IMR-90 (cell line): ENCODE measurements around the gene SIGLEC14. TPM values are rescaled to one million over a fixed set of nuclear protein-coding genes. Genes with fewer than 3 reads are reported as not detected.

Experiments used
- ATAC-seq: fragments of 200-7000 bp; cut with Tn5 transposase; 2 replicates; pipeline ENCODE4 v1.9.1; 2020; ENCODE audit warnings: low read depth, mild to moderate bottlenecking, moderate library complexity
- BruUV-seq: library from RNA; stranded (reverse); fragments of 400-500 nt; replicated peaks from 2 replicates; lab custom pipeline; 2021; lab: Mats Ljungman, UMichigan
- CTCF ChIA-PET: fragments of 300-600 bp; formaldehyde crosslinking; extraction: SDS; loops from one replicate; lab custom pipeline; 2021; ENCODE audit warnings: antibody characterized with exemption; lab: Yijun Ruan, JAX
- POLR2A ChIA-PET: fragments of 300-600 bp; sonication (Branson Sonifier 250); formaldehyde crosslinking; loops from one replicate; lab custom pipeline; 2022; ENCODE audit warnings: antibody characterized with exemption; ENCODE audit not compliant: unreplicated experiment; lab: Charles Lee
- DNase-seq: peaks from one replicate; pipeline ENCODE4 v3.0.0; 2013
- H2AFZ ChIP-seq: replicated peaks from 2 replicates; pipeline ENCODE3; 2013; ENCODE audit warnings: low read length, mild to moderate bottlenecking; ENCODE audit not compliant: poor library complexity
- H2AK5ac ChIP-seq: 2 replicates; pipeline ENCODE4 v1.6.1; 2013; ENCODE audit warnings: low read depth, low read length, inconsistent platforms
- H2AK9ac ChIP-seq: replicated peaks from 2 replicates; pipeline ENCODE3; 2013; ENCODE audit warnings: mild to moderate bottlenecking, low read depth, low read length, moderate library complexity; ENCODE audit not compliant: poor library complexity
- H2BK120ac ChIP-seq: 2 replicates; pipeline ENCODE4 v1.6.1; 2013; ENCODE audit warnings: low read depth, low read length, inconsistent platforms
- H2BK15ac ChIP-seq: 3 replicates; pipeline ENCODE4 v1.6.1; 2013; ENCODE audit warnings: low read depth, low read length, inconsistent platforms
- H2BK20ac ChIP-seq: 2 replicates; pipeline ENCODE4 v1.6.1; 2013; ENCODE audit warnings: low read depth, mild to moderate bottlenecking, inconsistent platforms, low read length, moderate library complexity
- H2BK5ac ChIP-seq: 2 replicates; pipeline ENCODE4 v1.6.1; 2013; ENCODE audit warnings: mild to moderate bottlenecking, low read depth, low read length, inconsistent platforms; ENCODE audit not compliant: poor library complexity, severe bottlenecking
- H3K14ac ChIP-seq: replicated peaks from 2 replicates; pipeline ENCODE4 v1.6.1; 2013; ENCODE audit warnings: low read depth, low read length, inconsistent platforms
- H3K18ac ChIP-seq: 2 replicates; pipeline ENCODE4 v1.6.1; 2013; ENCODE audit warnings: low read depth, low read length, control low read depth
- H3K23ac ChIP-seq: 2 replicates; pipeline ENCODE4 v1.6.1; 2013; ENCODE audit warnings: low read depth, low read length, inconsistent platforms
- H3K27ac ChIP-seq: 2 replicates; pipeline ENCODE4 v1.5.1; 2013; ENCODE audit warnings: mild to moderate bottlenecking, control low read depth, low read length; ENCODE audit not compliant: insufficient read depth
- H3K27me3 ChIP-seq: 2 replicates; pipeline ENCODE4 v1.6.1; 2013; ENCODE audit warnings: low read length; ENCODE audit not compliant: control insufficient read depth, insufficient read depth
- H3K36me3 ChIP-seq: 2 replicates; pipeline ENCODE4 v1.6.1; 2013; ENCODE audit warnings: low read length, mixed read lengths; ENCODE audit not compliant: control insufficient read depth, insufficient read depth
- H3K4ac ChIP-seq: 2 replicates; pipeline ENCODE4 v1.6.1; 2013; ENCODE audit warnings: low read depth, low read length, inconsistent platforms
- H3K4me1 ChIP-seq: 2 replicates; pipeline ENCODE4 v1.6.1; 2013; ENCODE audit warnings: low read length, mixed read lengths; ENCODE audit not compliant: control insufficient read depth, insufficient read depth
- H3K4me2 ChIP-seq: 2 replicates; pipeline ENCODE4 v1.6.1; 2013; ENCODE audit warnings: low read depth, mild to moderate bottlenecking, control low read depth, low read length, moderate library complexity
- H3K4me3 ChIP-seq: 2 replicates; pipeline ENCODE4 v1.5.1; 2013; ENCODE audit warnings: low read depth, mild to moderate bottlenecking, control low read depth, low read length, moderate library complexity; ENCODE audit not compliant: insufficient read depth
- H3K56ac ChIP-seq: 2 replicates; pipeline ENCODE4 v1.6.1; 2013; ENCODE audit warnings: low read length, inconsistent platforms; ENCODE audit not compliant: insufficient read depth; ENCODE audit errors: extremely low read depth
- H3K79me1 ChIP-seq, 2 experiments: 2 replicates each; pipeline ENCODE4 v1.6.1; 2013; ENCODE audit warnings: low read length in 2 of 2, inconsistent platforms in 1 of 2, low read depth in 1 of 2
- H3K9ac ChIP-seq: 2 replicates; pipeline ENCODE4 v1.6.1; 2013; ENCODE audit warnings: low read depth, low read length, control low read depth
- H3K9me1 ChIP-seq: 2 replicates; pipeline ENCODE4 v1.6.1; 2013; ENCODE audit warnings: low read length, inconsistent platforms; ENCODE audit not compliant: insufficient read depth
- H3K9me3 ChIP-seq: 2 replicates; pipeline ENCODE4 v1.6.1; 2013; ENCODE audit warnings: low read length; ENCODE audit not compliant: control insufficient read depth, insufficient read depth
- H4K20me1 ChIP-seq: 2 replicates; pipeline ENCODE4 v1.6.1; 2013; ENCODE audit warnings: low read length, inconsistent platforms; ENCODE audit not compliant: insufficient read depth
- H4K5ac ChIP-seq: 2 replicates; pipeline ENCODE4 v1.6.1; 2013; ENCODE audit warnings: mild to moderate bottlenecking, low read depth, low read length, control low read depth
- H4K8ac ChIP-seq, 2 experiments: 2 replicates each; pipeline ENCODE4 v1.6.1; 2013; ENCODE audit warnings: low read depth in 2 of 2, low read length in 2 of 2, control low read depth in 1 of 2, inconsistent platforms in 1 of 2
- H4K91ac ChIP-seq: 2 replicates; pipeline ENCODE4 v1.6.1; 2013; ENCODE audit warnings: low read depth, low read length, inconsistent platforms; ENCODE audit not compliant: insufficient read depth
- MAZ ChIP-seq: IDR thresholded peaks from 2 replicates; pipeline ENCODE4 v1.6.1; 2012; ENCODE audit warnings: low read depth, mild to moderate bottlenecking, low read length, improper control_type of control experiment, moderate library complexity, borderline replicate concordance
- RAD21 ChIP-seq: IDR thresholded peaks from 2 replicates; pipeline ENCODE4 v1.6.1; 2012; ENCODE audit warnings: low read length, improper control_type of control experiment
- SMC3 ChIP-seq: fragments of 150-350 bp; IDR thresholded peaks from 2 replicates; pipeline ENCODE4 v1.6.1; 2016; ENCODE audit warnings: low read depth, mild to moderate bottlenecking, antibody characterized with exemption, low read length, moderate library complexity
- WGBS, 2 experiments: methylation state at CpG; one replicate each; pipeline versions ENCODE4 v1.1.5 to v1.1.7; 2013; ENCODE audit warnings: missing lambda C conversion rate in 2 of 2; ENCODE audit not compliant: insufficient read length in 1 of 2; ENCODE audit errors: extremely low coverage in 2 of 2; 5-methylcytosine and 5-hydroxymethylcytosine counted together
- dilution Hi-C: fragments of 300-500 bp; cut with HindIII; formaldehyde crosslinking; loops from one replicate; pipeline ENCODE4 v1.14.3; 2018; ENCODE audit warnings: low sequenced_read_pairs; ENCODE audit not compliant: unreplicated experiment
- in situ Hi-C: fragments of 300-500 bp; cut with MboI; formaldehyde crosslinking; loops from 3 replicates; pipeline ENCODE4 v1.14.3; 2019; ENCODE audit warnings: low sequenced_read_pairs, inconsistent platforms, mixed read lengths
- intact Hi-C: fragments of 100-400 bp; cut with micrococcal nuclease; formaldehyde crosslinking; loops from 2 replicates; pipeline ENCODE4 v1.10.0; 2022
- polyA plus RNA-seq, 3 experiments: library from polyadenylated mRNA; depleted of rRNA; stranded (reverse); fragments of >200 nt; gene quantifications; 2 replicates each; pipeline ENCODE4 v1.2.3, GENCODE V29; 2012; ENCODE audit warnings: low replicate concordance in 1 of 3
- total RNA-seq: library from RNA; depleted of rRNA; stranded (reverse); fragments of >200 nt; gene quantifications from 2 replicates; pipeline ENCODE4 v1.2.3, GENCODE V29; 2012
- TF ChIP-seq, protein P1 (sequence below): conservative IDR thresholded peaks from 2 replicates; pipeline ENCODE4 v1.5.1; 2012; ENCODE audit warnings: mild to moderate bottlenecking, low read depth, low read length, improper control_type of control experiment

SIGLEC14 gene
- total and polyA plus RNA-seq, 2 of the 4 experiments (the other 2 are of a cell fraction): not detected

DNA sequence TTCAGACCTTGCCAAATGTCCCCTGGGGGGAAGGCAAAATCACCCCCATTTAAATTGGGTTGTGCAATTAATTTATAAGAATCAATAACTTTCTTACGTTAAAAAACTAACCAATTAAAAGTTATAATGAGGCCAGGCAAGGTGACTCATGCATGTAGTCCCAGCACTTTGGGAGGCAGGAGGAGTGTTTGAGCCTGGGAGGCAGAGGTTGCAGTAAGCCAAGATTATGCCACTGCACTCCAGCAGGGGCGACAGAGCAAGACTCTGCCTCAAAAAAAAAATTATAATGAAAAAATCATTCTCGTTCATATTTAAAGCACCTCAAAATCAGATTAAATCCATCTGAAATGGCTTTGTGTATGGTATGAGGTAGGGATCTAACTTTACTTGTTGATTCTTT, 18.4 kb upstream of the SIGLEC14 start:
- Histone ChIP-seq H3K4me1 (no peaks in the 10 kb centered on the region), H2BK20ac (no peak overlapping the region), H4K91ac (no peak overlapping the region), H3K18ac (no peak overlapping the region), H3K23ac (no peak overlapping the region), H4K5ac (no peak overlapping the region), H2BK15ac (no peak overlapping the region), H3K36me3 (no peaks in the 10 kb centered on the region), H2BK5ac (no peak overlapping the region), H2AK9ac (no peak overlapping the region), H3K4ac (no peak overlapping the region), H4K20me1 (no peaks in the 10 kb centered on the region), H2AFZ (no peak overlapping the region), H3K9me1 (no peaks in the 10 kb centered on the region), H3K4me2 (no peak overlapping the region), H3K9me3 (no peaks in the 10 kb centered on the region), H3K27ac (no peak overlapping the region), H3K9ac (no peak overlapping the region), H3K79me1 (no peaks in the 10 kb centered on the region), H3K4me3 (no peak overlapping the region), H2BK120ac (no peak overlapping the region), H3K56ac (no peak overlapping the region), H4K8ac (no peak overlapping the region), H3K14ac (no peak overlapping the region), H3K27me3 (no peaks in the 10 kb centered on the region), H2AK5ac (no peak overlapping the region)
- dilution Hi-C loops: no loop called here
- no CpG with 5 or more reads among the region's 3 CpGs for WGBS, 2 experiments
- POLR2A ChIA-PET: no interaction called here
- in situ Hi-C loops: loop anchor here (10.0 kb wide), 1 partner anchor 110 kb away; no protein-coding TSS in a partner anchor
- intact Hi-C loops: loop anchor here (2.0 kb wide), 1 partner anchor 114 kb away; no protein-coding TSS in a partner anchor
- peak; percentile 44; the same call in 1 of the 2 replicates for ATAC-seq
- no TSS peak for BruUV-seq
- no peak for DNase-seq
- CTCF ChIA-PET: no interaction called here
- no peak for TF ChIP-seq SMC3
- TF ChIP-seq RAD21: 0 out of 2 replicates have a peak, but pooled peaks have one; percentile 24
- TF ChIP-seq, protein P1, sequence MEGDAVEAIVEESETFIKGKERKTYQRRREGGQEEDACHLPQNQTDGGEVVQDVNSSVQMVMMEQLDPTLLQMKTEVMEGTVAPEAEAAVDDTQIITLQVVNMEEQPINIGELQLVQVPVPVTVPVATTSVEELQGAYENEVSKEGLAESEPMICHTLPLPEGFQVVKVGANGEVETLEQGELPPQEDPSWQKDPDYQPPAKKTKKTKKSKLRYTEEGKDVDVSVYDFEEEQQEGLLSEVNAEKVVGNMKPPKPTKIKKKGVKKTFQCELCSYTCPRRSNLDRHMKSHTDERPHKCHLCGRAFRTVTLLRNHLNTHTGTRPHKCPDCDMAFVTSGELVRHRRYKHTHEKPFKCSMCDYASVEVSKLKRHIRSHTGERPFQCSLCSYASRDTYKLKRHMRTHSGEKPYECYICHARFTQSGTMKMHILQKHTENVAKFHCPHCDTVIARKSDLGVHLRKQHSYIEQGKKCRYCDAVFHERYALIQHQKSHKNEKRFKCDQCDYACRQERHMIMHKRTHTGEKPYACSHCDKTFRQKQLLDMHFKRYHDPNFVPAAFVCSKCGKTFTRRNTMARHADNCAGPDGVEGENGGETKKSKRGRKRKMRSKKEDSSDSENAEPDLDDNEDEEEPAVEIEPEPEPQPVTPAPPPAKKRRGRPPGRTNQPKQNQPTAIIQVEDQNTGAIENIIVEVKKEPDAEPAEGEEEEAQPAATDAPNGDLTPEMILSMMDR: peak; percentile 41
- no peak for TF ChIP-seq MAZ
